NOMO-1 treated with dmso at 0.1 percent for 144 hours (cell line): ENCODE results near the gene MANF.
"Not testable (repeated sequence)": the region's sequence is repeated elsewhere in the genome, so short reads cannot be mapped to it uniquely, and the experiment has no call there.

Experiments used
- DNase-seq: peaks from one replicate; lab custom pipeline; 2025; ENCODE audit not compliant: unreplicated experiment; lab: John Stamatoyannopoulos, UW

The MANF gene

GRCh38 chr3:51371943-51372557 lies 13.0 kb upstream of the MANF start:
- no peak for DNase-seq

- no peak for DNase-seq
Observed at GRCh38 chr3:51373658-51374421, 11.3 kb upstream of the MANF start.

- DNase-seq, result no peak
Observed at GRCh38 chr3:51374456-51374855, 10.6 kb upstream of the MANF start.

DNA sequence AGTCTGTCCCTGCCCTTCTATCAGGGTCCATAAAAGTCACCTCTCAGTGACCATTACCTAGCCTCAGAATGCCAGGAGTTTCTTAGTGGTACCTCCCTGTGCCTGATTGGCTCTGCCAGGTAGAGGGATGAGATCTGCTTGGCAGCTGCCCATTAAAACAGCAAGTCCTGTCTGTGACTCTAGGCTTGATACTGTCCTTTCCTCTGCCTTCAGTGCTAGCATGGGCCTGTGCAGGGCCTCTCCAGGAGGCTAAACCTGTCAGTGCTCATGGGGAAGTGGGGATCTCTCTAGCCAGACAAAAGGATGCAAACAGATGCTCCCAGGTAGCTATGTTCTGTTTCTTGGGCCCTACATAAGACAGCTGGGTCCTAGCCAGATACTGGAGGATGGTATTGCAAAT lies 10.0 kb upstream of the MANF start:
- DNase-seq, result no peak

DNA sequence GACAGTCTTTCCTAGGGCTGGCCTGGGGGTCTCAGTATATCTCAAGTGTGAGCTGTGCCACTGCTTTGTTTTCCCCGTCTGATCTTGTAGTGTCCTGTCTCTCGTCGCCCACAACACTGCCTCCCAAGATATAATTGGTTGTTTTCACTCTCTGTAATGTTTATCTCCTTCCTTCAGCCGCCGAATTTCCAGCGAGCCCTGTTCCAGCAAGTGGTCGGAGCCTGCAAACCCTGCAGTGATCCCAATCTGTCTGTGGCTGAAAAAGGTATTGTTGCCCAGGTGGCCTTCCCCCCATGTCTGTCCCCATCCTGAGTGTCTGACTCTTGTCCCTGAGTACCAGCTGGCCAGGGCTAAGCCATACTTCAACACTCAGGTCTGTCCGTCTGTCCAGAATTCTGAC lies 9.5 kb upstream of the MANF start:
- DNase-seq, result no peak

DNA sequence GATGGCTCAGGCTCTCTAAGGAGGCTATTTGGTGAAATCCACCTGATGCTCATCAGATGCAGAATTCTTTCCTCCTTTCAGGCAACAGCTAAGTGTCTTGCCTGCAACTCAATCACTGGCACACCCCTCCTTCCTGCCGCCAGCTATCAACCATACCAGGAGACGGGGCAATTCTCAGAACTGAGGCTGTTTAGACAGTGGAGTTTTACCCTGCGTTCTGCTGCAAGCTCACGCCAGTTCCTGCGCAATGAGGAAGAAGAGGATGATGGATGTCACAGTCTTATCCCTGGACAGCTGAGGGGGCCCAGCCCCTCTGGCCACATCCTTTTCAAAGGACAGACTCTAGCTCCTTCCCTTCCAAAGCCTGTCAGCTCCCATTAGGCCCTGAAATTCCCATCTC lies 7.0 kb upstream of the MANF start:
- no peak for DNase-seq

DNA sequence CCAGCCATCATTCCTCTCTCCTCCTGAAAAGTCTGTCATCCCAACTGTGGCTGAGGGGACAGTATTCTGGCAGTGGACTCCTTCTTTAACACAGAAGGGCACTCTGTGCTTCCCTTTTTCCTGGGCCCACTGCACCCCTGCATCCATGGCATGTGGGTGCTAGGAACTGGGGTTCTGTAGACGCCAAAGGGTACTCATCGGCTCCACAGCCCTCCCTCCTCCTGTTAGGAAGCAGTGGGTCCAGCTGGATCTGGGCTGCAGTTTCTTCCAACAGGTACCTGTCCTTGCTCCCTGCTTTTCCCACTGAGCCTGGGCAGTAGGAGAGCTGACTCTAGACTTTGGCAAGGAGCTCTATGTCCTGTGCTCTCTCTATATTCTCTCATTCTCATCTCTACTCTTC lies 6.4 kb upstream of the MANF start:
- no peak for DNase-seq

GRCh38 chr3:51379301-51379700 lies 5.8 kb upstream of the MANF start:
- no peak for DNase-seq

DNA sequence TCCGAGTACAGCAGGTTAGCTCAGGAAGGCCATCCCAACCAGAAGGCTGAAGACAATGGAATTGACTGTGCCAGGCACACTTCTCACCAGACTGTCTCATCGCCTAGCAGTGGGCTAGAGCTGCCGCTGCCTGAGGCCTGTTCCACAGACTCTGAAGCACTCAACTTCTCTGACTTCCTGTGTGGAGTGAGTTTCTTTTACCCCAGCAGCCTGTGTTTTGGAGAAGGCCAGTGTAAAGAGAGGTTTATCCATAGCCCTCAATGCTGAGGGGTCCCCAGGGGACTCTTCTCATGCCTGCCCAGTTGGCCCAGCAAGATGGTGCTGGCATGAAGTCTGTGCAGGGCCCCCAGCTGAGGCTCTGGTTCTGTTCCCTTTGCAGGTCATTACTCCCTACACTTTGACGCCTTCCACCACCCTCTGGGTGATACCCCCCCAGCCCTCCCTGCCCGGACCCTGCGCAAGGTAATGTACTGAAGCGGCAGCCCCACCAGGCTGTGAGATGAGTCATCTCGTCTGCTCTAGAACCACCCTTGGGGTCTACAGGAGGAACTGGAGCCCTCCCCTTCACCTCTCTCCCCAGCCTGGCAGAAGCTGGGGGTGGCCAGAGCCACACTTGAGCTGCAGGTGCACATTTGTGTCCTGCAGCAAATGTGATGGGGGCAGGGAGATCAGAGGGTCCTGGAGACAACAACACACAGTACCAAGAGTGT lies 5.2 kb upstream of the MANF start:
- DNase-seq, result no peak

DNA sequence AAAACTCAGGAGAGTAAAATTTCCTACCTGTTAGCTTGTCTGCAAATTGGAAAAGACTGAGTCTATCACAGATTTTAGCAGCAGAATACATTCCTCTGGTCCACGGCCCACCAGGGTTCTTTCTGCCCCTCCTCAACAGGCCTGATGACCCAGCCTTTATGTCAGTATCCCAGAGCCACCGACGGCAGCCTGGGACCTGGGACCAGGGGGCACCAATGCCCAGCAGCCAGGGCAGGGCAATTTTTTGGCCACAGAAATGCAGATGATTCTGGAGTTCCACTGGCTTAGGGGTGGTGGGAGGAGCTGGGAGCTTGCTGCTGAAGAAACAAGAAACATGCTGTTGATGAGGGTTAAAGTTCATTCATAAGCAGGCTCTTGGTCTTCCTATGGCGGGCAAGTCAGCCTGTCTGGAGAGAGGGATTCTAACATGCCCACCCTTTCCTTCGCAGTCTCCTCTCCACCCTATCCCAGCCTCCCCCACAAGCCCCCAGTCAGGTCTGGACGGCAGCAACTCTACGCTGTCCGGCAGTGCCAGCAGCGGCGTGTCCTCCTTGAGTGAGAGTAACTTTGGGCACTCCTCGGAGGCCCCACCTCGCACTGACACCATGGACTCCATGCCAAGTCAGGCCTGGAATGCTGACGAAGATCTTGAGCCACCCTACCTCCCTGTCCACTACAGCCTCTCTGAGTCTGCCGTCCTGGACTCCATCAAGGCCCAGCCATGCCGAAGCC lies 4.3 kb upstream of the MANF start:
- no peak for DNase-seq

GRCh38 chr3:51381333-51381705 lies 3.8 kb upstream of the MANF start:
- no peak for DNase-seq

DNA sequence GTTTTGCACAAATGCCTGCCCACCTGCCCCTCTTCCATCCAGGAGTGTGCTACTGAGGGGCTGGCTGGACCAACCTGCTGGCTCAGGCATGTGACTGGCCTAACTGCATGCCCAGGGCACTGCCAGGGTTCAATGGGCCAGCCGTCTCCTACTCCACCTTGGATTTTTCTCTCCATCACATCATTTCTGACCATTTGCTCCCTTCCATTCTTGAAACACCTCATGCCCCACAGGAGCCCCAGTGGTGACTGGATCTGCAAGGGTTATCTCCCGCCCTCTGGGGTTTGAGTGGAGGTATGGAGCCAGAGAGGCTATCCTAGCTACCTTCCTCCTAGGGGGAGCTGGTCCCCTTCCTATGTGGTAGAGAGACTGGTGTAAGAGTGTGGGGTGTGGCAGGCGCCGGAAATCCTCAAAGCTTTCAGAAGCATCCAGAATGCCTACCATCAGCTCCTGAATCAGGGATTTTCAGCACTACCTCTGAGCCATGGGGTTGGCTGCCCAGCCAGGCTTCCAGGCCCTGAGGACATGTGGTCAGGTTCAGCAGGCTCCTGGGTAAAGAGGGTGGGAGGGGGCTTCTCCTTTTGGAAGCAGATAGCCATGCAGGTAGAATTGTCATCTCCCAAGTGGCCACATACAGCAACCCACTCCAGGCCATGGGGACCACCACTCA lies 2.9 kb upstream of the MANF start:
- DNase-seq, result no peak

- no peak for DNase-seq
Observed at GRCh38 chr3:51382947-51383578, 2.0 kb upstream of the MANF start.

- no peak for DNase-seq
Observed at GRCh38 chr3:51384055-51384725, 901 bp upstream of the MANF start.

- no peak for DNase-seq
Observed at GRCh38 chr3:51385621-51386091, 565 bp downstream of the MANF start.

- no peak for DNase-seq
Observed at GRCh38 chr3:51386159-51386851, 1.2 kb downstream of the MANF start.

DNA sequence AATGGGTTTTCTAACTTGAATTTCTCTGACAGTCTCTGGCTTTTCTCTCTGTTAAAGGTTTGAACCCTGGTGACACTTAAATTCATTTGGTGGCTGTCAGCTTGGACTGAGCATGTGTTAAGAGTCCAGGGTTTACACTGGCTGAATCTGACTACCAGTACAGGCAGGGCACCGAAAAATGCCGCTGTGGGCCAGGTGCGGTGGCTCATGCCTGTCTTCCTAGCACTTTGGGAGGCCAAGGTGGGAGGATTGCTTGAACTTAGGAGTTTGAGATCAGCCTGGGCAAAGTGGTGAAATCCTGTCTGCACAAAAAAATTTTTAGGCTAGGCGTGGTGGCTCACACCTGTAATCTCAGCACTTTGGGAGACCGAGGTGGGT lies 1.8 kb downstream of the MANF start:
- DNase-seq, result no peak

DNA sequence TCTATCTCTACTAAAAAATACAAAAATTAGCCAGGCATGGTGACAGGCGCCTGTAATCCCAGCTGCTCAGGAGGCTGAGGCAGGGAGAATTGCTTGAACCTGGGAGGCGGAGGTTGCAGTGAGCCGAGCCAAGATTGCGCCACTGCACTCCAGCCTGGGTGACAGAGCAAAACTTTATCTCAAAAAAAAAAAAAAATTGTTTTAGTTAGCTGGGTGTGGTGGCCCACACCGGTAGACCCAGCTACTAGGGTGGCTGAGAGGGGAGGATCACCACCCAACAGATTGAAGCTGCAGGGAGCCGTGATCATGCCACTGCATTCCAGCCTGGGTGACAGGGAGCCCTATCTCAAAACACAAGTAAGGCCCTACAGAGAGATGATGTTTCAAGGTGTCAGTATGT lies 2.2 kb downstream of the MANF start:
- not testable (repeated sequence) for DNase-seq

DNA sequence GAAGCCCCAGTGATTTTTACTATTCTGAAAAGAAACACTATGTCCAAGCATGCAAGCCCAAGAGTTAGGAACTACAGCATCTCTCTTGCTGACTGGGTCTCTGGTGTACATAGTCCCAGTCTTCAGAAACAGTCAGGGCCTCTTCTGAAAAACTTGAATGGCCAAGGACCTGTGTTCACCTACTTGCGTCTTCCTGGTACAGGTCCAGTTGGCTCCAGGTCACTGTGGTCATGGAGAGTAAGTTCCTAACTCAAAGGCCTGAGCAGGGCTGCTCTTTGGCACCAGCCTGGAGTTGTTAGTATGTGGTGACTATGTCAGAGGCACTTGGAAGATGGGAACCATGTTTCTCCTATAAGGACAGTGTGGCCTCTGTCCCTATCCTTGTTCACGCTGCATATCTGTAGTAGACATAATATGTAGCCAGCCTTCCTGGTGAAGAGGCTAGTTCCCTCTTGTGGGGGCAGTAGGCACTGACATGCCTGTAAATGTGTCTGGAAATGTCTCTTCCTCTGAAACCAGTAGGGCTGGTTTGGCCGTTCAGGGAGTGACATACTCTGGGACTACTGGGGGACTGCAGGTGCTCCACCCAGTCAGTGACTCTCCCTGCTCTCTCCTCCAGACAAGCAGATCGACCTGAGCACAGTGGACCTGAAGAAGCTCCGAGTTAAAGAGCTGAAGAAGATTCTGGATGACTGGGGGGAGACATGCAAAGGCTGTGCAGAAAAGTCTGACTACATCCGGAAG lies 3.4 kb downstream of the MANF start:
- no peak for DNase-seq
